D721Med (cell line): ENCODE results near the gene PCDHGB5.
"Not testable (repeated sequence)": the region's sequence is repeated elsewhere in the genome, so short reads cannot be mapped to it uniquely, and the experiment has no call there.

Experiments
- DNase-seq: peaks from one replicate; pipeline ENCODE4 v3.0.0; 2011; ENCODE audit warnings: low spot score; ENCODE audit not compliant: insufficient read length
- FAIRE-seq: peaks from 2 replicates; lab custom pipeline; 2011; peaks lifted over from hg19 to GRCh38; lab: Jason Lieb, UNC
- CTCF ChIP-seq: IDR thresholded peaks from 2 replicates; pipeline ENCODE4 v1.5.1; 2012; ENCODE audit warnings: mild to moderate bottlenecking, control low read depth; ENCODE audit not compliant: insufficient read depth; ENCODE audit errors: missing control alignments

PCDHGB5 gene

GRCh38 chr5:141397756-141398551, at the start of gene PCDHGB5:
Gene PCDHGB5 (plus strand): TSS chr5:141397947. CDS start chr5:141398128, 181 bp downstream.
- DNase-seq, FAIRE-seq: not testable (repeated sequence)

- FAIRE-seq (peak; percentile 25), DNase-seq (peak; percentile 63)
- peak; percentile 62 for TF ChIP-seq CTCF
These were observed 47.7 kb upstream of the PCDHGB5 start, which contains the start of gene PCDHGB1 for GRCh38 chr5:141349917-141350619. Gene PCDHGB1 (plus strand): TSS chr5:141350099. CDS start chr5:141350261, 162 bp downstream.

- no peak for DNase-seq
- no peak for TF ChIP-seq CTCF
These were observed 46.2 kb upstream of the PCDHGB5 start for GRCh38 chr5:141351591-141351990.

GRCh38 chr5:141354900-141355469, 42.8 kb upstream of the PCDHGB5 start, which contains the start of gene PCDHGA4:
Gene PCDHGA4 (plus strand): TSS chr5:141355021. CDS start chr5:141355108, 87 bp downstream.
- FAIRE-seq (no peak), DNase-seq (no peak)
- TF ChIP-seq CTCF, result no peak

More at GRCh38 chr5:141351591-141351990, 46.2 kb upstream of the PCDHGB5 start:
- no peak for FAIRE-seq

- DNase-seq, result no peak
- FAIRE-seq, result no peak
These were observed 42.1 kb upstream of the PCDHGB5 start for GRCh38 chr5:141355641-141356040.

GRCh38 chr5:141356133-141356532, 41.6 kb upstream of the PCDHGB5 start:
- TF ChIP-seq CTCF, result no peak
- DNase-seq, result no peak
- FAIRE-seq, result no peak

More at GRCh38 chr5:141355641-141356040, 42.1 kb upstream of the PCDHGB5 start:
- no peak for TF ChIP-seq CTCF

- DNase-seq (no peak), FAIRE-seq (no peak)
- TF ChIP-seq CTCF, result no peak
These were observed 40.8 kb upstream of the PCDHGB5 start for GRCh38 chr5:141356950-141357349.
